ENCODE measurements around the gene FFAR1. TPM values are rescaled to one million over a fixed set of nuclear protein-coding genes. Genes with fewer than 3 reads are reported as not detected.

Gene FFAR1
- polyA plus RNA-seq, 1 donor from 2014 or later: not detected

DNA sequence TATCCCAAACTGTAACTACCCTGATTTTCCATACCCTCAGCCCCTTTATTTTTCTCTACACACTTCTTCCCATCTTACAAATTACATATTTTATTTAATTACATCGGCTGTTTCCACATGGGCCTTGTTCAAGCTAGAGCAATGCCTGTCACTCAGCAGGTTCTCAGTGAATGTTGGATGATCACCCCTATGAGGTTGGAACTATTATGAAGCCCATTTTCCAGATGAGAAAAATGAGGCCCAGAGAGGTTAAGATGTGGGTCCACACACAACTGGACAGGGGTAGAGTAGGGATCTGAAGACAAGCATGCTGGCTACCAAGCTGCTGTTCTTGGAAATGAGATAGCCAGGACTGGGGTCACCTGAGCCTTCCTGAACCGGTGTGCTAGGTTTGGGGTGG lies 45.7 kb upstream of the FFAR1 start:
- Histone ChIP-seq H3K9me2 (ENCODE audit: insufficient read depth, low read length) (no peaks in the 10 kb centered on the region), H3K27me3 (ENCODE audit: insufficient read depth, low read depth, low read length) (no peaks in the 10 kb centered on the region), H3K79me2 (replicated peaks; ENCODE audit: insufficient read depth, low read length) (no peaks in the 10 kb centered on the region), H3K36me3 (ENCODE audit: insufficient read depth, low read length) (no peaks in the 10 kb centered on the region), H3K9ac (ENCODE audit: low read length) (no peak overlapping the region), H3K4me2 (ENCODE audit: low read length) (no peak overlapping the region), H3K27ac (ENCODE audit: low read length) (no peak overlapping the region), H4K20me1 (ENCODE audit: insufficient read depth) (no peaks in the 10 kb centered on the region), H3K9me3 (ENCODE audit: low read length) (no peaks in the 10 kb centered on the region), H3K4me3 (ENCODE audit: low read length) (no peak overlapping the region), H2AFZ (ENCODE audit: low read depth, low read length) (no peak overlapping the region), H3F3A (ENCODE audit: insufficient read depth, low read length, poor library complexity, severe bottlenecking) (no peaks in the 10 kb centered on the region)
- no peak for TF ChIP-seq EZH2 (IDR thresholded peaks at IDR 0.05; ENCODE audit: borderline replicate concordance, insufficient read depth, low read length, poor library complexity, severe bottlenecking)
- TF ChIP-seq EP300 (conservative IDR thresholded peaks at IDR 0.05; ENCODE audit: poor library complexity, severe bottlenecking): no peak
- TF ChIP-seq MXI1 (conservative IDR thresholded peaks at IDR 0.05; ENCODE audit: poor library complexity, severe bottlenecking): no peak
- no peak for TF ChIP-seq SMC3 (conservative IDR thresholded peaks at IDR 0.05; ENCODE audit: poor library complexity)
- TF ChIP-seq TAF1 (IDR thresholded peaks at IDR 0.05; ENCODE audit: low read depth): no peak
- TF ChIP-seq RAD21 (conservative IDR thresholded peaks at IDR 0.05): no peak
- TF ChIP-seq, protein P1, sequence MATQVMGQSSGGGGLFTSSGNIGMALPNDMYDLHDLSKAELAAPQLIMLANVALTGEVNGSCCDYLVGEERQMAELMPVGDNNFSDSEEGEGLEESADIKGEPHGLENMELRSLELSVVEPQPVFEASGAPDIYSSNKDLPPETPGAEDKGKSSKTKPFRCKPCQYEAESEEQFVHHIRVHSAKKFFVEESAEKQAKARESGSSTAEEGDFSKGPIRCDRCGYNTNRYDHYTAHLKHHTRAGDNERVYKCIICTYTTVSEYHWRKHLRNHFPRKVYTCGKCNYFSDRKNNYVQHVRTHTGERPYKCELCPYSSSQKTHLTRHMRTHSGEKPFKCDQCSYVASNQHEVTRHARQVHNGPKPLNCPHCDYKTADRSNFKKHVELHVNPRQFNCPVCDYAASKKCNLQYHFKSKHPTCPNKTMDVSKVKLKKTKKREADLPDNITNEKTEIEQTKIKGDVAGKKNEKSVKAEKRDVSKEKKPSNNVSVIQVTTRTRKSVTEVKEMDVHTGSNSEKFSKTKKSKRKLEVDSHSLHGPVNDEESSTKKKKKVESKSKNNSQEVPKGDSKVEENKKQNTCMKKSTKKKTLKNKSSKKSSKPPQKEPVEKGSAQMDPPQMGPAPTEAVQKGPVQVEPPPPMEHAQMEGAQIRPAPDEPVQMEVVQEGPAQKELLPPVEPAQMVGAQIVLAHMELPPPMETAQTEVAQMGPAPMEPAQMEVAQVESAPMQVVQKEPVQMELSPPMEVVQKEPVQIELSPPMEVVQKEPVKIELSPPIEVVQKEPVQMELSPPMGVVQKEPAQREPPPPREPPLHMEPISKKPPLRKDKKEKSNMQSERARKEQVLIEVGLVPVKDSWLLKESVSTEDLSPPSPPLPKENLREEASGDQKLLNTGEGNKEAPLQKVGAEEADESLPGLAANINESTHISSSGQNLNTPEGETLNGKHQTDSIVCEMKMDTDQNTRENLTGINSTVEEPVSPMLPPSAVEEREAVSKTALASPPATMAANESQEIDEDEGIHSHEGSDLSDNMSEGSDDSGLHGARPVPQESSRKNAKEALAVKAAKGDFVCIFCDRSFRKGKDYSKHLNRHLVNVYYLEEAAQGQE (IDR thresholded peaks at IDR 0.05; ENCODE audit: borderline replicate concordance): no peak
- TF ChIP-seq, protein P2, sequence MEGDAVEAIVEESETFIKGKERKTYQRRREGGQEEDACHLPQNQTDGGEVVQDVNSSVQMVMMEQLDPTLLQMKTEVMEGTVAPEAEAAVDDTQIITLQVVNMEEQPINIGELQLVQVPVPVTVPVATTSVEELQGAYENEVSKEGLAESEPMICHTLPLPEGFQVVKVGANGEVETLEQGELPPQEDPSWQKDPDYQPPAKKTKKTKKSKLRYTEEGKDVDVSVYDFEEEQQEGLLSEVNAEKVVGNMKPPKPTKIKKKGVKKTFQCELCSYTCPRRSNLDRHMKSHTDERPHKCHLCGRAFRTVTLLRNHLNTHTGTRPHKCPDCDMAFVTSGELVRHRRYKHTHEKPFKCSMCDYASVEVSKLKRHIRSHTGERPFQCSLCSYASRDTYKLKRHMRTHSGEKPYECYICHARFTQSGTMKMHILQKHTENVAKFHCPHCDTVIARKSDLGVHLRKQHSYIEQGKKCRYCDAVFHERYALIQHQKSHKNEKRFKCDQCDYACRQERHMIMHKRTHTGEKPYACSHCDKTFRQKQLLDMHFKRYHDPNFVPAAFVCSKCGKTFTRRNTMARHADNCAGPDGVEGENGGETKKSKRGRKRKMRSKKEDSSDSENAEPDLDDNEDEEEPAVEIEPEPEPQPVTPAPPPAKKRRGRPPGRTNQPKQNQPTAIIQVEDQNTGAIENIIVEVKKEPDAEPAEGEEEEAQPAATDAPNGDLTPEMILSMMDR (IDR thresholded peaks at IDR 0.05; ENCODE audit: poor library complexity, severe bottlenecking): no peak
- TF ChIP-seq POLR2AphosphoS5 (IDR thresholded peaks at IDR 0.05): no peak

DNA sequence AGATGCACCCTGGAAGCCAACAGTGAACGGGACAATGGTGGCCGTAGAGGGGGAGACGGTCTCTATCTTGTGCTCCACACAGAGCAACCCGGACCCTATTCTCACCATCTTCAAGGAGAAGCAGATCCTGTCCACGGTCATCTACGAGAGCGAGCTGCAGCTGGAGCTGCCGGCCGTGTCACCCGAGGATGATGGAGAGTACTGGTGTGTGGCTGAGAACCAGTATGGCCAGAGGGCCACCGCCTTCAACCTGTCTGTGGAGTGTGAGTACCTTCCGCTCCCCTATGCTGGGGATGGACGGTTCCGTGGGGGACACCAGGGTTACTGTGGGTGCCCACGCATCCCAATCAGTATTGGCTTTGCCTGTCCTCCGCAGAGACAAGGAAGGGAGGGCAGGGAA lies 45.3 kb upstream of the FFAR1 start:
- no peak overlapping the region for H3K4me2 ChIP-seq (ENCODE audit: low read length)
- H3K79me2 ChIP-seq (replicated peaks; ENCODE audit: insufficient read depth, low read length): no peaks in the 10 kb centered on the region
- H3K36me3 ChIP-seq (ENCODE audit: insufficient read depth, low read length): no peaks in the 10 kb centered on the region
- H3K9me3 ChIP-seq (ENCODE audit: low read length): no peaks in the 10 kb centered on the region
- H2AFZ ChIP-seq (ENCODE audit: low read depth, low read length): no peak overlapping the region
- no peak overlapping the region for H3K9ac ChIP-seq (ENCODE audit: low read length)
- H3F3A ChIP-seq (ENCODE audit: insufficient read depth, low read length, poor library complexity, severe bottlenecking): no peaks in the 10 kb centered on the region
- no peaks in the 10 kb centered on the region for H4K20me1 ChIP-seq (ENCODE audit: insufficient read depth)
- TF ChIP-seq, protein P2 (IDR thresholded peaks at IDR 0.05; ENCODE audit: poor library complexity, severe bottlenecking): no peak
- TF ChIP-seq TAF1 (IDR thresholded peaks at IDR 0.05; ENCODE audit: low read depth): no peak
- no peak for TF ChIP-seq RAD21 (conservative IDR thresholded peaks at IDR 0.05)
- no peak for TF ChIP-seq EZH2 (IDR thresholded peaks at IDR 0.05; ENCODE audit: borderline replicate concordance, insufficient read depth, low read length, poor library complexity, severe bottlenecking)
- TF ChIP-seq, protein P1 (IDR thresholded peaks at IDR 0.05; ENCODE audit: borderline replicate concordance): no peak
- TF ChIP-seq MXI1 (conservative IDR thresholded peaks at IDR 0.05; ENCODE audit: poor library complexity, severe bottlenecking): no peak
- TF ChIP-seq EP300 (conservative IDR thresholded peaks at IDR 0.05; ENCODE audit: poor library complexity, severe bottlenecking): no peak
- TF ChIP-seq SMC3 (conservative IDR thresholded peaks at IDR 0.05; ENCODE audit: poor library complexity): no peak
- no peak for TF ChIP-seq POLR2AphosphoS5 (IDR thresholded peaks at IDR 0.05)
- no peak overlapping the region for H3K27ac ChIP-seq (ENCODE audit: low read length)
- H3K9me2 ChIP-seq (ENCODE audit: insufficient read depth, low read length): no peaks in the 10 kb centered on the region
- no peaks in the 10 kb centered on the region for H3K27me3 ChIP-seq (ENCODE audit: insufficient read depth, low read depth, low read length)
- H3K4me3 ChIP-seq (ENCODE audit: low read length): no peak overlapping the region

All from neural cell (in vitro differentiated cells).